ENCODE measurements around the gene RNF150. TPM values are rescaled to one million over a fixed set of nuclear protein-coding genes. Genes with fewer than 3 reads are reported as not detected.

The RNF150 gene
- total RNA-seq, 1 experiment from 2014 or later = 4.4 TPM

DNA sequence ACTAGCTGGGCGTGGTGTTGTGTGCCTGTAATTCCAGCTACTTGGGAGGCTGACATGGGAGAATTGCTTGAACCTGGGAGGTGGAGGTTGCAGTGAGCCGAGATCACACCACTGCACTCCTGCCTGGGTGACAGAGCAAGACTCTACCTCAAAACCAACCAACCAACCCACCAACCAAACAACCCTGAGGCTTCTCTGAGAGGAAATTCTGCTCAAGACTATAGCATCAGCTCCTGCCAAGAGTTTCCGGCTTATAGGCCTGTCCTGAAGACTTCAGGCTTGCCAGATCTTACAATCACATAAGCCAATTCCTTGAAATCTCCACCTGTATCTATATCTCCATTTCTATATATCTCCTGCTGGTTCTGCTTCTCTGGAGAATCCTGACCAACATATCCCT, 203.3 kb downstream of the RNF150 start:
- H3K9me3 Mint-ChIP-seq = no peaks in the 10 kb centered on the region
- no peaks in the 10 kb centered on the region for H4K20me1 ChIP-seq (ENCODE audit: control insufficient read depth, insufficient read depth, insufficient read length)
- H4K5ac ChIP-seq (ENCODE audit: insufficient read length, low read depth, low read length) = no peak overlapping the region
- H3K4me1 Mint-ChIP-seq = peaks cover 6 to 10% of the 10 kb centered on the region in 2 experiments
- H4K91ac ChIP-seq (ENCODE audit: insufficient read length, low read depth, low read length) = no peak overlapping the region
- H3K27me3 Mint-ChIP-seq (ENCODE audit: low read depth) = 0 out of 2 replicates have a peak, but pooled peaks cover 3% of the 10 kb centered on the region
- H3K4me1 ChIP-seq (ENCODE audit: insufficient read depth, low read length) = no peaks in the 10 kb centered on the region; the same call in 1 of the 2 replicates
- TF ChIP-seq, protein P1, sequence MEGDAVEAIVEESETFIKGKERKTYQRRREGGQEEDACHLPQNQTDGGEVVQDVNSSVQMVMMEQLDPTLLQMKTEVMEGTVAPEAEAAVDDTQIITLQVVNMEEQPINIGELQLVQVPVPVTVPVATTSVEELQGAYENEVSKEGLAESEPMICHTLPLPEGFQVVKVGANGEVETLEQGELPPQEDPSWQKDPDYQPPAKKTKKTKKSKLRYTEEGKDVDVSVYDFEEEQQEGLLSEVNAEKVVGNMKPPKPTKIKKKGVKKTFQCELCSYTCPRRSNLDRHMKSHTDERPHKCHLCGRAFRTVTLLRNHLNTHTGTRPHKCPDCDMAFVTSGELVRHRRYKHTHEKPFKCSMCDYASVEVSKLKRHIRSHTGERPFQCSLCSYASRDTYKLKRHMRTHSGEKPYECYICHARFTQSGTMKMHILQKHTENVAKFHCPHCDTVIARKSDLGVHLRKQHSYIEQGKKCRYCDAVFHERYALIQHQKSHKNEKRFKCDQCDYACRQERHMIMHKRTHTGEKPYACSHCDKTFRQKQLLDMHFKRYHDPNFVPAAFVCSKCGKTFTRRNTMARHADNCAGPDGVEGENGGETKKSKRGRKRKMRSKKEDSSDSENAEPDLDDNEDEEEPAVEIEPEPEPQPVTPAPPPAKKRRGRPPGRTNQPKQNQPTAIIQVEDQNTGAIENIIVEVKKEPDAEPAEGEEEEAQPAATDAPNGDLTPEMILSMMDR (conservative IDR thresholded peaks at IDR 0.05) = no peak
- WGBS (ENCODE audit: extremely low coverage, insufficient read length, low lambda C conversion rate) = no CpG with 5 or more reads among the region's 3 CpGs
- no peak overlapping the region for H3K14ac ChIP-seq (ENCODE audit: insufficient read depth, low read length)
- no peak overlapping the region for H3K4me2 ChIP-seq (ENCODE audit: insufficient read depth, insufficient read length, low read length)
- H2BK120ac ChIP-seq (ENCODE audit: low read depth, low read length, poor library complexity, severe bottlenecking) = no peak overlapping the region
- H3K4ac ChIP-seq (ENCODE audit: low read depth, low read length) = no peak overlapping the region
- H3K27ac ChIP-seq (ENCODE audit: insufficient read length, low read depth, low read length) = no peak overlapping the region
- no peak overlapping the region for H2BK15ac ChIP-seq (ENCODE audit: low read depth, low read length)
- H2BK12ac ChIP-seq (ENCODE audit: insufficient read length, low read depth, low read length) = no peak overlapping the region
- no peak overlapping the region for H4K8ac ChIP-seq (replicated peaks; ENCODE audit: insufficient read length, low read depth, low read length)
- no peaks in the 10 kb centered on the region; a peak in 1 of 7 replicates for H3K36me3 Mint-ChIP-seq (ENCODE audit: insufficient read depth in 1 of 3, low read depth in 3 of 3)
- H3T11ph ChIP-seq (ENCODE audit: low read length) = no peak overlapping the region
- H2AK5ac ChIP-seq (ENCODE audit: insufficient read length, low read length) = no peak overlapping the region
- no peak overlapping the region for H3K4me3 Mint-ChIP-seq
- no peak overlapping the region for H2BK5ac ChIP-seq (ENCODE audit: insufficient read length, low read length)
- no peak for DNase-seq
- H3K23me2 ChIP-seq (ENCODE audit: insufficient read length, low read depth, low read length, poor library complexity, severe bottlenecking) = no peaks in the 10 kb centered on the region
- H3K79me2 ChIP-seq (ENCODE audit: insufficient read depth, low read length) = no peaks in the 10 kb centered on the region
- no peaks in the 10 kb centered on the region for H3K9me3 ChIP-seq (ENCODE audit: control insufficient read depth, low read depth, low read length)
- H3K79me1 ChIP-seq (ENCODE audit: insufficient read depth, low read depth, low read length, poor library complexity, severe bottlenecking) = no peaks in the 10 kb centered on the region
- H3K9ac ChIP-seq (ENCODE audit: extremely low read depth, insufficient read length, low read length) = no peak overlapping the region
- no peaks in the 10 kb centered on the region for H3K27me3 ChIP-seq (ENCODE audit: insufficient read depth, low read length)
- H2AFZ ChIP-seq (ENCODE audit: low read length) = no peak overlapping the region
- no peak overlapping the region; a peak in 1 of 7 replicates for H3K27ac Mint-ChIP-seq
- H3K23ac ChIP-seq (ENCODE audit: insufficient read length, low read depth, low read length) = no peak overlapping the region
- no peak overlapping the region for H2BK20ac ChIP-seq (ENCODE audit: low read depth, low read length, poor library complexity, severe bottlenecking)
- H3K18ac ChIP-seq (ENCODE audit: insufficient read length, low read depth, low read length) = no peak overlapping the region
- H3K56ac ChIP-seq (ENCODE audit: insufficient read length, low read depth, low read length) = no peak overlapping the region
